Natural killer cell treated with Interleukin-12 subunit alpha and Interleukin-12 subunit beta and Interleukin-15 and Interleukin-18, amount 100 ng/mL, for 72 hours (primary cell): ENCODE results near the gene CMSS1. TPM values are rescaled to one million over a fixed set of nuclear protein-coding genes. Genes with fewer than 3 reads are reported as not detected.
"Not testable (repeated sequence)": the region's sequence is repeated elsewhere in the genome, so short reads cannot be mapped to it uniquely, and the experiment has no call there.

Source experiments
- ATAC-seq, 2 donors: fragments of 150-1000 bp; cut with Tn5 transposase in 1 of 2; sonication (Bioruptor Pico), chemical (Tn5 transposase) in 1 of 2; 2 replicates each; pipeline ENCODE4 v1.10.0; 2021
- DNase-seq: peaks from one replicate; pipeline ENCODE4 v3.0.0; 2022; ENCODE audit warnings: low spot score
- H3K27ac Mint-ChIP-seq, 2 donors: 1 replicate in 1 of 2; 2 replicates in 1 of 2; pipeline ENCODE4 v1.8.0; 2022; ENCODE audit warnings: mixed read lengths in 2 of 2, mild to moderate bottlenecking in 1 of 2, moderate library complexity in 1 of 2
- H3K27me3 Mint-ChIP-seq, 2 donors: 1 replicate in 1 of 2; 2 replicates in 1 of 2; pipeline ENCODE4 v1.8.0; 2022; ENCODE audit warnings: mixed read lengths in 2 of 2
- H3K36me3 Mint-ChIP-seq: one replicate; pipeline ENCODE4 v1.8.0; 2022; ENCODE audit warnings: mixed read lengths
- H3K4me1 Mint-ChIP-seq, 2 donors: 1 replicate in 1 of 2; 2 replicates in 1 of 2; pipeline ENCODE4 v1.8.0; 2022; ENCODE audit warnings: low read depth in 2 of 2, mixed read lengths in 2 of 2, mild to moderate bottlenecking in 1 of 2
- H3K4me3 Mint-ChIP-seq: one replicate; pipeline ENCODE4 v1.8.0; 2022; ENCODE audit warnings: mixed read lengths
- H3K9me3 Mint-ChIP-seq: 2 replicates; pipeline ENCODE4 v1.8.0; 2022; ENCODE audit warnings: mixed read lengths
- total RNA-seq, 2 donors: library from RNA; stranded (reverse); gene quantifications; one replicate each; pipeline ENCODE4 v1.2.3, GENCODE V29; 2022

CMSS1 gene
- total RNA-seq, 2 donors from 2014 or later, result 35.7 to 67.8 TPM

DNA sequence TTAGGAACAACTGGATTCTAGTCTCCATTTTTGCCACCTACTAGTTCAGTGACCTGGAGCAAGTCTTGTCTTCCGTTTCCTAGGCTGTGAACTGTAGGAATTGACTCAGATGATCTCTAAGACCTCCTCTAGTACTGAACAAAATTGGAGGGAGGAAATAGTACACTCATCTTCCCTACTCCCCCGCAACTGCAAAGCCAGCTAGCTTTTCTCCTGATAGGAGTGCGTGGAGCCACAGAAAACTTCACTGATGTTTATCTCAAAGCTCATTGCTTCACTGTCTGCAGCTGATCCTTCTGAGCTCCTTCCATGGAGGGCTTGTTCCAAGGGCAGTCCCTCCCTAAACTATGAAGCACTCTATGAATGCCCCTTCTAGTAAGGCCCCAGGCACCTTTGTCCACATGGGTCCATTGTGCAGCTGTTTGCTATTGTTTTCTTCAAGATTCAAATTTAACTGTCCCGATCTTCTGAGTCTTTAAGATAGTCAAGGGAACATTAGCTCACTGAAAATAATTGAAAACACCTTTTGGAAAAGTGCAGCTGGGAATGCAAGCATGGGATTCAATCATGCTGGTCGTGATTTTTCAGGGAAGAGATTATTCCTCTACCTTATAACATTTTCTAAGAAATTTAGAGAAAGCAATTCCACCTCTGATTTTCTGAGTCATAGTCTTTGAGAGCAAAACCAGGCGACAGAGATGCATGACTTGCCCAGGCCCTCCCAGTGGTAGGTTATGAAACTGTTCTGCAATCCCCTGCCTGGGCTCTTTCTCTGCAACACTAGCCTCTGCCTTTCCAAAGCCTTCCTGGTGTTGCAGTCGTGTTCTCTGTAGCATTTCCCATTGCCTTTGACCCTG lies 272.4 kb downstream of the CMSS1 start:
- Mint-ChIP-seq H3K27ac (peak overlapping the region in 1 of 2 donors; percentile 60), H3K4me3 (peak overlapping the region; percentile 50), H3K4me1 (peaks cover 24 to 34% of the 10 kb centered on the region in 2 donors), H3K9me3 (no peaks in the 10 kb centered on the region), H3K27me3 (no peaks in the 10 kb centered on the region), H3K36me3 (peaks cover 8% of the 10 kb centered on the region)
- ATAC-seq, result peak; percentile 73 to 81
- no peak for DNase-seq

DNA sequence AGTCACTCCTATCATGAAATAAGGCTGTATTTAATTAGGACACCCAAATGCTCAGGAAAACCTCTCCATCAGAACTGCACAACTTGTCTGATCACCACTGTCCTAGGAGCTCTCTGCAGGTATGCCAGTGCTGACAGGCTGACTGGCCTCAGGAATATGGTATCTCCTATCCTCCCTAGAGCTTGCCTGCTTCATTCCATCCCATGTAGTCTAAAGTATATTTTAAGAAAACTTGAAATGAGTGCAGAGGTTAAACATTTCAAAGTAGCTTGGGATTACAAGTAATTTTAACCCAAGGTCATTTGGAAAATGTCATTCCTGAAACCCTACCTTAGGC lies 273.0 kb downstream of the CMSS1 start:
- ATAC-seq (no peak), DNase-seq (no peak)
- Mint-ChIP-seq H3K27ac (no peak overlapping the region), H3K4me1 (peaks cover 24 to 34% of the 10 kb centered on the region in 2 donors), H3K36me3 (peaks cover 8% of the 10 kb centered on the region), H3K27me3 (no peaks in the 10 kb centered on the region), H3K9me3 (no peaks in the 10 kb centered on the region), H3K4me3 (no peak overlapping the region)

DNA sequence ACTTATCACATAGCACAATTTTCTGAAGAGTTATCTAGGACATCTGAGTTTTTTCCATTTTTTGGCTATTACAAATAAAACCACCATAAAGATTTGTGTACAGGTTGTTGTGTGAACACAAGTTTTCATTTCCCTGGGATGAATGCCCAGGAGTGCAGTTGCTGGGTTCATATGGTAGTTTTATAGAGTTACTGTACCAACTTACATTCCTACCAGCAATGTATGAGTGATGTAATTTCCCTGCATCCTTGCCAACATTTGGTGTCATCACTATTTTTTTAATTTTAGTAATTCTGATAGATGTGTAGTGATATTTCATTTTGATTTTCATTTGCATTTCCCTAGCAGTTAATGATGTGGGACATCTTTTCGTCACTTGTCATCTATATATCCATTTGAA lies 276.2 kb downstream of the CMSS1 start:
- no peak overlapping the region for H3K27ac Mint-ChIP-seq
- H3K4me3 Mint-ChIP-seq, result no peak overlapping the region
- DNase-seq (no peak), ATAC-seq (no peak)
- H3K27me3 Mint-ChIP-seq, result no peaks in the 10 kb centered on the region
- peaks cover under 1% of the 10 kb centered on the region for H3K36me3 Mint-ChIP-seq
- no peaks in the 10 kb centered on the region for H3K9me3 Mint-ChIP-seq
- peaks cover 20 to 31% of the 10 kb centered on the region in 2 donors for H3K4me1 Mint-ChIP-seq

DNA sequence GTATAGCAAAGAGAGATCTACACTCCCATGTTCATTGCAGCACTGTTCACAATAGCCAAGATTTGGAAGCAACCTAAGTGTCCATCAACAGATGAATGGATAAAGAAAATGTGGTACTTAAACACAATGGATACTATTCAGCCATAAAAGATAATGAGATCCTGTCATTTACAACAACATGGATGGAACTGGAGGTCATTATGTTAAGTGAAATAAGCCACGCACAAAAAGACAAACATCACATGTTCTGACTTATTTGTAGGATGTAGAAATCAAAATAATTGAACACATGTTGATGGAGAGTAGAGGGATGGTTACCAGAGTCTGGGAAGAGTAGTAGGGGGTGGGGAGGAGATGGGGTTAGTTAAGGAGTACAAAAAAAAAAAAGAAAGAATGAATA lies 278.6 kb downstream of the CMSS1 start:
- DNase-seq, H3K4me3 Mint-ChIP-seq, ATAC-seq, H3K9me3 Mint-ChIP-seq, H3K27me3 Mint-ChIP-seq, H3K36me3 Mint-ChIP-seq: not testable (repeated sequence)
- peaks cover 10 to 19% of the 10 kb centered on the region in 2 donors for H3K4me1 Mint-ChIP-seq
- H3K27ac Mint-ChIP-seq, result peak overlapping the region in 1 of 2 donors; percentile 85

DNA sequence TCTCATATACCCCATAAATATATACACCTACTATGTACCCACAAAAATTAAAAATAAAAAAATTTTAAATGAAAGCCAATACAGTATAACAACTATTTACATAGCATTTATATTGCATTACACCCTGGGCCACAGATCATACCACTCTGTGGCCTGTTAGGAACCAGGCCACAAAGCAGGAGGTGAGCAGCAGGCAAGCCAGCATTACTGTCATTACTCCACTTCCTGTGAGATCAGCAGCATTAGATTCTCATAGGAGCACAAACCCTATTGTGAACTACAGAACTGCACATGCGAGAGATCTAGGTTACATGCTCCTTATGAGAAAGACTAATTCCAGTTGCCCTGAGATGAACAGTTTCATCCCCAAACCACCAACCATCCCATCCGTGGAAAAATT lies 279.2 kb downstream of the CMSS1 start:
- Mint-ChIP-seq H3K9me3 (peaks cover 3% of the 10 kb centered on the region), H3K36me3 (peaks cover 4% of the 10 kb centered on the region), H3K4me1 (peaks cover 10 to 19% of the 10 kb centered on the region in 2 donors), H3K27ac (peak overlapping the region in 1 of 2 donors; percentile 85), H3K27me3 (no peaks in the 10 kb centered on the region), H3K4me3 (no peak overlapping the region)
- DNase-seq (no peak), ATAC-seq (peak; percentile 75 to 86)

DNA sequence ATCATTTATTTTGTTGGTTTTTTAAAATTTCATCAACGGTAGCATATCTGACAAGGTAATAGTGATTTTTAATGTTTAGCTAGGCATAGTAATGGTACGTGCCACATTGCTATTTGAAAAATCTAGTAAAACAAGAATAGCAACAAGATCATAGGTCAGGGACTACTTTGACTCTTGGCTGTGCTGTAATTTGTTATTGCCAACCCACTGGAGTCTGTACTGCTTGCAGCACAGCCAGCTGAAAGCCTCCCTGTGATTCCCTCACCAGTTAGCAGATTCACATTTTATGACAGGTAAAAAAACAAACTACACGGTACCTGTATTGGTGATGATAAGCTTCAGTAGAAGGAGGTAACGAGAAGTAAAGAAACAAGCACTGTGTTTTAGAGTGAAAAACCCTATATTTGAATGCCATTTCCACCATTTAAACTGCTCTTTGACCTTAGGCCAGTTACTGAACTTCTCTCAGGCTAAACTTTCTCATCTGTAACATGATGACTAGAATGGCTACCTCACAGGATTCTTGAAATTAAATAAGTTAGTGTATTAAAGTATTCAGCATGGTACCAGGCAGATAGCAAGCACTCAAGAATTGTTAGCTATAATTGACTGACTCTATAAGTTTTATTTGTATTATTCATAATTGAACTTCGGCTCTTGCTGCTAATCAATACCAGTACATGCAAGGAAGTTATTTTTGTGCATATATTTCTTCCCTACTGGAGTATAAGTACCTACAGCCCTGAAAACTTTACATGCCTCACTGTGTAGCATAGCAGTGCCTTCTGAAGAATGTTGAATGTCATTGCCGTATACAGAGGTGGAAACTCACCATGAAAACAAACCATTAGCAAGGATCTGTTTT lies 280.5 kb downstream of the CMSS1 start:
- Mint-ChIP-seq H3K9me3 (peaks cover 3% of the 10 kb centered on the region), H3K27me3 (no peaks in the 10 kb centered on the region), H3K4me3 (no peak overlapping the region), H3K4me1 (peaks cover 10 to 19% of the 10 kb centered on the region in 2 donors), H3K36me3 (peaks cover 4% of the 10 kb centered on the region), H3K27ac (no peak overlapping the region)
- DNase-seq (no peak), ATAC-seq (no peak)

DNA sequence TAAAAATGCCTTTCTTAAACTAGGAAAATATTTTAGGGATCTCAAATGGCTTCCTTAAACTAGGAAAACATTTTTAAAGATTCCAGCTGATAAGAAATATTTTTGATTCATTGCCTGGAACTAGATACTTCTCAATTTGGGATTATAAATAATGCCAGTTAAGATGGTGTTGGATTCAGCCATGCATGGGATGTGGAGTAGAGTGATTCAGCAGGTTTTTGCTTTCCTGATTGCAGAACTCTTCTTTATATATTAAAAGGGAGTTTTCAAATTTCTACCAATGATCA lies 281.1 kb downstream of the CMSS1 start:
- no peak overlapping the region for H3K27ac Mint-ChIP-seq
- peaks cover 3% of the 10 kb centered on the region for H3K9me3 Mint-ChIP-seq
- ATAC-seq (no peak), DNase-seq (no peak)
- peaks cover 4% of the 10 kb centered on the region for H3K36me3 Mint-ChIP-seq
- no peaks in the 10 kb centered on the region for H3K27me3 Mint-ChIP-seq
- H3K4me1 Mint-ChIP-seq, result peaks cover 10 to 19% of the 10 kb centered on the region in 2 donors
- H3K4me3 Mint-ChIP-seq, result no peak overlapping the region

DNA sequence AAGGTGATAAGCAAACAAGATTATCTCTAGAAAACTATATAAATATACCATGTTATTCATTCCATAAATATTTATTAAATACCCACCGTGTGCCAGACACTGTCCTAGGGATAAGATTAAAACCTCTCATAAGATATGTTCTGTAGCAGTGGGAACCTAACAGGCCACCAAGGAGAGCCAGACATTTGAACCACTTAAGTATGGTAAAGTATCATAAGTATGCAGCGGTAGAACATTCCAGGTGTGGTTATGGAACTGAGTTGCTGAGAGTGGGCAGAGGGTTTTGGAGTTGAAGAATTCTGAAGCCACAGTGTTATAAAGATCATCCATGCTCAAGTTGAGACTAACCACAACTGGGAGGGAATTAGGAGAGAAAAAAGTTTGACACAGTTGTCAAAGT lies 282.0 kb downstream of the CMSS1 start:
- H3K4me3 Mint-ChIP-seq, result no peak overlapping the region
- H3K4me1 Mint-ChIP-seq, result peaks cover 10 to 20% of the 10 kb centered on the region in 2 donors
- H3K36me3 Mint-ChIP-seq, result peaks cover 4% of the 10 kb centered on the region
- H3K9me3 Mint-ChIP-seq, result peaks cover 3% of the 10 kb centered on the region
- H3K27ac Mint-ChIP-seq, result no peak overlapping the region
- no peak for DNase-seq
- ATAC-seq, result no peak
- H3K27me3 Mint-ChIP-seq, result no peaks in the 10 kb centered on the region

DNA sequence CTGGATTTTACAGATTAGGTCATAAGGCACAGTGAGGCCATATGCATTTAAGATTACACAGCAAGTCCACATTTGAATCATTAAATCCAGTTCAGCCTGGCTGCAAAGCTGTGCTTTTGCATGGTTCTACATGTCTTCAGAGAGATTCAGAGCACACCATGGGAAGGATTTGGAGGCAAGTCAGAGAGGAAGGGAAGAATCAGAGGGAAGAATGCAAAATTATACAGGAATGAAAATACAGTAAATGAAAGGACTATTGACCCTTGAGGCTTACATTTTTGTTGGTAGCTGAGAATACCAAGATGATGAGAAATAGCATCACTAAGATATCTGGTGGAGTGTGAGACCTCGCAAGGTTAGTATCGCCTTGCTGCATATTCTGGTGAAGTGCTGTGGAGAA lies 282.8 kb downstream of the CMSS1 start:
- peaks cover 3% of the 10 kb centered on the region for H3K9me3 Mint-ChIP-seq
- ATAC-seq (no peak), DNase-seq (no peak)
- H3K27me3 Mint-ChIP-seq, result no peaks in the 10 kb centered on the region
- H3K4me1 Mint-ChIP-seq, result peaks cover 18 to 28% of the 10 kb centered on the region in 2 donors
- H3K36me3 Mint-ChIP-seq, result peaks cover 8% of the 10 kb centered on the region
- no peak overlapping the region for H3K27ac Mint-ChIP-seq
- H3K4me3 Mint-ChIP-seq, result no peak overlapping the region

DNA sequence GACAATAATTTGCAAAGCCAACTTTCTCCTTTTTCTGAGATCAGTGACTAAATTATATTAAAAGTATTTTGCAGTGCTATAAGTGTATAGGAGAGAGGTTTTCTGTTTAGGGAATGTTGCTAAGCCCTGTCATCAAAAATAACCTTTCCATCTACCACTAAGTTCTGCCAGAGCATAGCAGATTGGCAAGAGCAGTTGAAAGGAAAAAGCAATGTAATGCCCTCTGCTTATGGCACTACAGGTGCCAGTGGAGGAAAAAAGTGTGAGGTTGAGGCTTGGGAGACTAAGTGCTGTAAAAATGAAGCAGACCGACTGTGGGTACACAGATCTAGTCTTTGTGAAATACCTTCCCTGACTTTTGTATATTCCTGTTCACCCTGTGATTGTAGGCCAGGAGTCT lies 285.1 kb downstream of the CMSS1 start:
- Mint-ChIP-seq H3K4me1 (peaks cover 16 to 28% of the 10 kb centered on the region in 2 donors), H3K9me3 (peaks cover 3% of the 10 kb centered on the region), H3K27ac (no peak overlapping the region), H3K4me3 (no peak overlapping the region), H3K27me3 (no peaks in the 10 kb centered on the region), H3K36me3 (peaks cover 8% of the 10 kb centered on the region)
- DNase-seq (no peak), ATAC-seq (no peak)

DNA sequence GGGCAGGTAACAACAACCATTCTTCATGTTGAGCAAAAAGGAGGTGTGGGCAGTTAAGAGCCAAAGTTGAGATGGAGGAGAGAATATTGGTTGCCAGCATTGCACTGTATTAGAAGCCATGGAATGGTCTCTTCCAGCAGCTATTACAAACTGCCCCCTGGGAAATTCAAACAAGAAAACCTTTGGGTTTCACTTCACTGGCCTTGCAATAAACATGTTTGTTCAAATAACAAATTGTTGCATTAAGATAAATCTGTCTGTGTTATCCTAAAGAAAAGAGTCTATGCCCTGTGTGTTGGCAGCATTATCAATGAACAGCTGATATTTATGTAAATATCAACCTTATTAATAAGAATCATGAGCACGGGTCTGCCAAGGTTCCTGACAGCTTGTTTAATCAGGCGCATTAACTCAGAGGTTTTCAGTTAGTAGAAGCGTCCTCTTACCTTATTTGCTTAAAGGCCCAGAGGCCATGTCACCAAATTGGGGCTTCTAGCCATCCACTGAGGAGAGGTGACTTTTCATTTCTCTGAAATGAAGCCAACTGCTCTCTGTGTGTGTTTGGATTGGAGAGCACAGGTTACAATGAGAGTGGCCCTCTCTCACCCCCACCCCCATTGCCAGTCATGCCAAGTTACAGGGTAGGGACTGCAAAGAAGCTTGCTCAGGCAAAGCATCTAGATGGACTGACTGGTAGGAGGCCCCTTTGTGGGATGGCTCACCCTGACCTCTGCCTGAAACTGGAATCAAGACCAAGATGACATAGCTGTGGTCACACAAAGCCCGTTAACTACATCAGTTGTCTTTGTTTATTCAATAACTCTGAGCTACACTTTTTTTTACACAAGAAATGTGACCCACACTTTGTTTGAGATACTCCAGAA lies 286.1 kb downstream of the CMSS1 start:
- ATAC-seq, result peak in 1 of 2 donors; percentile 64

DNA sequence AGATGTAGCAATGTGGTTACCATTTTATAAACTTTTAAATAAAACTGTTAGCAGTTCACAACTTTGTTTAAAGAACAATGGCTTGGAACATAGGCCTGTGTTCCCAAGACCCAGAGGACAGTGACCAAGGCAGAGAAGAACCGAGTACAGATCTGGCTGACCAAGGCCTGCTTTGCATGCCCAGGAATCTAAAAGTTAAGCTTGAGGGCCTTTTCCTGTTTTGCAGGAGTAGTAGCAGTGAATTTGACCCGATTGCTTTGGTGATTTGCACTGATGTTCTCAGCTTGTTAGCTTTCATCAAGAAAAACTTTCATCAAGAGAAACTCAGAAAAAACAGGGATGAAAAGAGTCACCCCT lies 286.8 kb downstream of the CMSS1 start:
- Mint-ChIP-seq H3K9me3 (peaks cover 3% of the 10 kb centered on the region), H3K4me3 (no peak overlapping the region), H3K27ac (peak overlapping the region; percentile 82 to 92), H3K27me3 (no peaks in the 10 kb centered on the region), H3K4me1 (peaks cover 16 to 28% of the 10 kb centered on the region in 2 donors), H3K36me3 (peaks cover 8% of the 10 kb centered on the region)
- DNase-seq (no peak), ATAC-seq (no peak)

More for the DNA sequence above, 286.1 kb downstream of the CMSS1 start:
- H3K27me3 Mint-ChIP-seq, result no peaks in the 10 kb centered on the region
- H3K4me1 Mint-ChIP-seq, result peaks cover 16 to 28% of the 10 kb centered on the region in 2 donors
- peak overlapping the region; percentile 82 to 92 for H3K27ac Mint-ChIP-seq
- DNase-seq, result no peak
- no peak overlapping the region for H3K4me3 Mint-ChIP-seq
- peaks cover 3% of the 10 kb centered on the region for H3K9me3 Mint-ChIP-seq
- peaks cover 8% of the 10 kb centered on the region for H3K36me3 Mint-ChIP-seq

DNA sequence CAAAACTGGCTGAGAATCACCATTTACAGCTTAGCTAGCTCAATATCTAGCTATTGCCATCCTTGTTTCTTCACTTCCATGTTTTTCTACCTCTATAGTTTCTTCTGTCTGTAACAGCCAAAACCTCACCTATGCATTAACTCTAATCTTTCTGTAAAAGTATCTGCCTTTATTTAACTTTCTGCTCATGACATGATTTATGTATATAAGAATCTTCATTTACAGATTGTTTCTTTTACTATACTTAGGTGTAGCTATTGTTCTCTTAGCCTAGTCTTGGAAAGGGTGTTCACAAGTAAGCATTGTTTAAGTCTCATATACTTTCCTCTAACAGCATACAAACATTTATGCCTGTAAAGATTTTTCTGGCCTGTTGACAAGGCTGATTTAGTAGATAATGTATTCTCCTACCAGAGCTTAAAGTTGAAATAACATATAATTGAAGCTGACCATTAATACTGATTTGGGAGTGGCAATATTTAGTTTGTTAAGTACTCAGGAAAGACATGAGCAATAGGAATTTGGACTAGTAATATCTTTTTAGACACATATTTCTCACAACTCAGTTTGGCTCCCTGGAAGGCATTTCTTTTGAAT lies 287.3 kb downstream of the CMSS1 start:
- Mint-ChIP-seq H3K27ac (peak overlapping the region; percentile 82 to 92), H3K4me1 (peaks cover 16 to 28% of the 10 kb centered on the region in 2 donors), H3K27me3 (no peaks in the 10 kb centered on the region), H3K36me3 (peaks cover 8% of the 10 kb centered on the region), H3K4me3 (peak overlapping the region; percentile 5), H3K9me3 (peaks cover 3% of the 10 kb centered on the region)
- ATAC-seq (no peak), DNase-seq (no peak)
